Activated CD4-positive, alpha-beta T cell treated with anti-CD3 and anti-CD28 coated beads, Interleukin-2, amount 10 ng/mL, durations not matched to agents 24 days and 14 days (primary cell): Measurements from ENCODE around the gene TIMM8A. TPM values are rescaled to one million over a fixed set of nuclear protein-coding genes. Genes with fewer than 3 reads are reported as not detected.

Experiments used
- DNase-seq: peaks from one replicate; pipeline ENCODE4 v3.0.0; 2022
- H3K27ac Mint-ChIP-seq: one replicate; pipeline ENCODE4 v1.8.0; 2022; ENCODE audit warnings: mild to moderate bottlenecking, mixed read lengths
- H3K27me3 Mint-ChIP-seq: one replicate; pipeline ENCODE4 v1.8.0; 2022; ENCODE audit warnings: mixed read lengths
- H3K36me3 Mint-ChIP-seq: one replicate; pipeline ENCODE4 v1.8.0; 2022; ENCODE audit warnings: low read depth, mild to moderate bottlenecking, mixed read lengths
- H3K4me1 Mint-ChIP-seq: one replicate; pipeline ENCODE4 v1.8.0; 2021; ENCODE audit warnings: mixed read lengths
- H3K4me3 Mint-ChIP-seq: one replicate; pipeline ENCODE4 v1.8.0; 2022; ENCODE audit warnings: mild to moderate bottlenecking, moderate library complexity, mixed read lengths
- H3K9me3 Mint-ChIP-seq: one replicate; pipeline ENCODE4 v1.8.0; 2021; ENCODE audit warnings: mixed read lengths
- intact Hi-C: fragments of 100-400 bp; cut with micrococcal nuclease; formaldehyde crosslinking; loops from one replicate; pipeline ENCODE4 v1.15.1; 2023
- total RNA-seq: library from RNA; stranded (reverse); gene quantifications from 2 replicates; pipeline ENCODE4 v1.2.3, GENCODE V29; 2022

Gene TIMM8A
- 28.3 and 32.8 TPM in 2 replicates for total RNA-seq

GRCh38 chrX:101348452-101349192, at the start of gene TIMM8A:
TIMM8A (minus strand) TSS chrX:101348742; CDS start chrX:101348664, 78 bp downstream.
- Mint-ChIP-seq H3K4me1 (peaks cover 2% of the 10 kb centered on the region), H3K27me3 (no peaks in the 10 kb centered on the region), H3K27ac (peak within 1 kb of the TSS; percentile 93), H3K4me3 (peak within 1 kb of the TSS; percentile 92), H3K36me3 (peaks cover 17% of the 10 kb centered on the region), H3K9me3 (no peaks in the 10 kb centered on the region)
- intact Hi-C loops = loop anchor here (1.0 to 10.0 kb wide), 5 partner anchors 42 to 531 kb away; partner anchors contain the start of genes CENPI, GLA, HNRNPH2 and TRMT2B
- peak; percentile 94 for DNase-seq

GRCh38 chrX:101397779-101398178, 49.2 kb upstream of the TIMM8A start:
- H3K36me3 Mint-ChIP-seq = peaks cover 47% of the 10 kb centered on the region
- H3K9me3 Mint-ChIP-seq = no peaks in the 10 kb centered on the region
- no peak for DNase-seq
- H3K27me3 Mint-ChIP-seq = no peaks in the 10 kb centered on the region
- intact Hi-C loops = no loop called here
- H3K4me1 Mint-ChIP-seq = peaks cover 4% of the 10 kb centered on the region
- H3K4me3 Mint-ChIP-seq = no peak overlapping the region
- no peak overlapping the region for H3K27ac Mint-ChIP-seq

- Mint-ChIP-seq H3K27me3 (no peaks in the 10 kb centered on the region), H3K36me3 (peaks cover 60% of the 10 kb centered on the region), H3K9me3 (no peaks in the 10 kb centered on the region), H3K4me1 (peaks cover 4% of the 10 kb centered on the region), H3K4me3 (no peak overlapping the region), H3K27ac (peak overlapping the region; percentile 37)
- no peak for DNase-seq
- intact Hi-C loops = no loop called here
Measured at GRCh38 chrX:101395789-101396188, 47.2 kb upstream of the TIMM8A start.

- no peak for DNase-seq
- Mint-ChIP-seq H3K4me1 (peaks cover 6% of the 10 kb centered on the region), H3K36me3 (peaks cover 48% of the 10 kb centered on the region), H3K4me3 (peak overlapping the region; percentile 97), H3K27me3 (no peaks in the 10 kb centered on the region), H3K27ac (no peak overlapping the region), H3K9me3 (no peaks in the 10 kb centered on the region)
- intact Hi-C loops = loop anchor here (5.0 kb wide), 1 partner anchor 572 kb away; the partner anchor contains the start of gene CSTF2
Measured at GRCh38 chrX:101394372-101394771, 45.8 kb upstream of the TIMM8A start.

DNA sequence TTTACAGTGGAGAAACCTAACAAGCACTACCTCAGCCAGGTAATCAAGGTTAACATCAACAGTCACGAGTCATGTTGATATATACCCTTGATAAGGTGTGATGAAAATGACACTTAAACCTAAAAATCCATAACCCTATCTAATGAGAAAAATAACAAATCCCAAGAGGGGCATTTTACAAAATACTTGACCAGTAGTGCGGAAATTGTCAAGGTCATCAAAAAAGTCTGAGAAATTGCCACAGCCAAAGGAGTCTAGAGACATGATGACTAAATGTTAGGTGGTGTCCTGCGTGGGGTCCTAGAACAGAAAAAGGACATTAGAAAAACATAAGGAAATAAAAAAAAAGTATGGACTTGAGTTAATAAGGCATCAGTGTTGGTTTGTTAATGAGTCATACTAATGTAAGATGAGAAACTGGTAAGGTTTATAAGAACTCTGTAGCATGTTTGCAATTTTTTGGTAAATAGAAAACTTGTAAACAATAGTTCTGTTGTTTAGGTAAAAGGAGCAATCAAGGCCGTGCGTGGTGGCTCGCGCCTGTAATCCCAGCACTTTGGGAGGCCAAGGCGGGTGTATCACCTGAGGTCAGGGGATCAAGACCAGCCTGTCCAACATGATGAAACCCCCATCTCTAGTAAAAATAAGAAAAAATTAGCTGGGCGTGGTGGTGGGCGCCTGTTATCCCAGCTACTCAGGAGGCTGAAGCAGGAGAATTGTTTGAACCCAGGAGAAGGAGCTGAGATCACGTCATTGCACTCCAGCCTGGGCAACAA, 45.2 kb upstream of the TIMM8A start:
- Mint-ChIP-seq H3K27ac (peak overlapping the region; percentile 66), H3K27me3 (no peaks in the 10 kb centered on the region), H3K4me1 (peaks cover 6% of the 10 kb centered on the region), H3K36me3 (peaks cover 45% of the 10 kb centered on the region), H3K4me3 (peak overlapping the region; percentile 97), H3K9me3 (no peaks in the 10 kb centered on the region)
- DNase-seq = no peak
- intact Hi-C loops = loop anchor here (5.0 kb wide), 1 partner anchor 571 kb away; the partner anchor contains the start of gene CSTF2

GRCh38 chrX:101391831-101392230, 43.3 kb upstream of the TIMM8A start:
- no peaks in the 10 kb centered on the region for H3K27me3 Mint-ChIP-seq
- peaks cover 43% of the 10 kb centered on the region for H3K36me3 Mint-ChIP-seq
- H3K4me1 Mint-ChIP-seq = peaks cover 6% of the 10 kb centered on the region
- intact Hi-C loops = loop anchor here (5.0 kb wide), 1 partner anchor 570 kb away; the partner anchor contains the start of gene CSTF2
- H3K27ac Mint-ChIP-seq = peak overlapping the region; percentile 98
- no peaks in the 10 kb centered on the region for H3K9me3 Mint-ChIP-seq
- peak overlapping the region; percentile 97 for H3K4me3 Mint-ChIP-seq
- no peak for DNase-seq

- intact Hi-C loops = loop anchor here (1.0 to 5.0 kb wide), 3 partner anchors 16 to 569 kb away; partner anchors contain the start of genes CSTF2, GLA and TIMM8A
- H3K4me3 Mint-ChIP-seq = peak within 1 kb of the TSS; percentile 97
- DNase-seq = peak; percentile 94
- H3K27ac Mint-ChIP-seq = peak within 1 kb of the TSS; percentile 98
- H3K36me3 Mint-ChIP-seq = peaks cover 41% of the 10 kb centered on the region
- H3K27me3 Mint-ChIP-seq = no peaks in the 10 kb centered on the region
- no peaks in the 10 kb centered on the region for H3K9me3 Mint-ChIP-seq
- H3K4me1 Mint-ChIP-seq = peaks cover 10% of the 10 kb centered on the region
Measured at GRCh38 chrX:101390664-101391525, 42.4 kb upstream of the TIMM8A start, which contains the start of gene RPL36A. RPL36A (plus strand) TSS chrX:101391011; CDS start chrX:101391044, 33 bp downstream.

- Mint-ChIP-seq H3K27me3 (no peaks in the 10 kb centered on the region), H3K4me1 (peaks cover 8% of the 10 kb centered on the region), H3K9me3 (no peaks in the 10 kb centered on the region), H3K4me3 (no peak overlapping the region), H3K36me3 (peaks cover 26% of the 10 kb centered on the region), H3K27ac (no peak overlapping the region)
- intact Hi-C loops = no loop called here
- DNase-seq = no peak
Measured at GRCh38 chrX:101388604-101389003, 40.1 kb upstream of the TIMM8A start.

DNA sequence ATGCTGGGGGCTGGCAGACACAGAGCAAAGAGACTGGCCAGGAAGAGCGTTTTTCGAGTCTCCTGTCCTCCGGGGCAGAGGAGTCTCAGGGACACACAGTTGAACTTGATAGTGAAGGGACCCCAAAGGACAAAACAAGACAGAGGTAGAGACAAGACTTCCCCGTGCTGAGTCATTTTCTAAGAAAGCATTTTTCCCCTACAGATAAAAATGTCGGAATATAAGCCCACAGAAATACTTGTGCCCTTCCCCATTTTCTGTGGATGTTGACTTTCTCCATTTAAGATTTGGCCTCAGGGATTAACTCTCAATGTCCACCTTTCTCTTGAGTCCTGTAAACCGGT, 38.0 kb upstream of the TIMM8A start:
- Mint-ChIP-seq H3K27ac (no peak overlapping the region), H3K4me3 (no peak overlapping the region), H3K4me1 (peaks cover 8% of the 10 kb centered on the region), H3K36me3 (peaks cover 7% of the 10 kb centered on the region), H3K27me3 (no peaks in the 10 kb centered on the region), H3K9me3 (no peaks in the 10 kb centered on the region)
- intact Hi-C loops = no loop called here
- no peak for DNase-seq

- intact Hi-C loops = no loop called here
- peaks cover 8% of the 10 kb centered on the region for H3K4me1 Mint-ChIP-seq
- H3K27me3 Mint-ChIP-seq = no peaks in the 10 kb centered on the region
- no peaks in the 10 kb centered on the region for H3K9me3 Mint-ChIP-seq
- no peak within 1 kb of the TSS for H3K27ac Mint-ChIP-seq
- no peak within 1 kb of the TSS for H3K4me3 Mint-ChIP-seq
- DNase-seq = no peak
- peaks cover 2% of the 10 kb centered on the region for H3K36me3 Mint-ChIP-seq
Measured at GRCh38 chrX:101385795-101386541, 37.4 kb upstream of the TIMM8A start, which contains the start of gene BTK. BTK (minus strand) TSS chrX:101386191; CDS start chrX:101375284, 10,907 bp downstream.

DNA sequence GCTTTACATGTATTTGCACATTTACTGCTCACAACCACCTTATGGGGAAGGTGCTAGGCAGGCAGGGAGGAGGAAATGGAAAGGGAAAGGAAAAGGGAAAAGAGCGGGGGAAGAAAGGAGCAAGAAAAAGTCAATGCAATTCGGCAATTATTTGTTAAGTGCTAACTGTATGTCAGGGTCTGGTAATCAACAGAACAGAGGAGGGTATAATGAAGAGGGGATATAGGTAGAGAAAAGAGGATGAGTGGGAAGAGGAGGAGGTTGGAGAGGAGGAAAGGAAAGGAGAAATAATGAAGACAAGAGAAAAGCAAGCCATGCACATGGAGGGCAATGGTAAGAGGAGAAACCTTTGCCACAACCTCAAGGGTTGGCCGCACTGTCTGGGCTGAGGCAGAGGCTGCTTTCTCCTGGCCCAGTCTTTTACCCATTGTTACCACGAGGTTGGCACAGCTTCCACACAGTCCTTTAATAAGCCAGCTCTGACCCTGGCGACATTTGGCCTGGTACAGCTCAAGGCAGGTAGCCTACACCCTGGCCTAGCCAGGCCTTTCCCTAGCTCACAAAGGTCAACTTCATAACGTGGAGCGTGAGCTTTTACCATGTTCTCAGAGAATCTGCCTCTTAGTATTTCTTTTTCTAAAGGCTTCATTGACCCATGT, 36.6 kb upstream of the TIMM8A start:
- Mint-ChIP-seq H3K4me3 (no peak overlapping the region), H3K27ac (no peak overlapping the region), H3K36me3 (no peaks in the 10 kb centered on the region), H3K27me3 (no peaks in the 10 kb centered on the region), H3K4me1 (peaks cover 5% of the 10 kb centered on the region), H3K9me3 (no peaks in the 10 kb centered on the region)
- no peak for DNase-seq
- intact Hi-C loops = no loop called here

DNA sequence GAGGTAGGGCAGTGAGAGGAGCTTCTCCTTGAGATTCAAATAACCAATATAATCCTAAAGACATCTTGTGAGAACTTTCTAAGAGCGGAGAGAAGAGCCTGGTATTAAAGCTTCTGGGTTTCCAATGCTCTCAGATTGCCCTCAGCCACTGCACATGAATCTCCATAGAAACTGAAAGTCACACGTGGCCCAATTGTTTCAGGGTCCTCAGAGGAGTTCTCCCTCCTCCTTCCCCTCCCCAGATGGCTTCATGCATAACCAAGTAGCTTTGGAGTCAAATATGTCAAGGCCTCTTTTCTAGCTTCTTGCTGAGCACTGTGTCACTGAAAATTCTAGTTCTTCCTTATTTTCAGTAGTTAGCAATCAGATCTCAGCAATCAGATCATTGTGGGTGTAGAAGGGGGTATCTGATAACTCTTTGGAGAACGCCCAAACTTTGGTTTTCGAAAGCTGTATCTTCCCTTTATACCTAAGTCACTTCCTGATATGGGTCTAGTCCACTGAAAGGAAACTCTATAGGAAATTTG, 35.2 kb upstream of the TIMM8A start:
- intact Hi-C loops = no loop called here

More for the DNA sequence above, 35.2 kb upstream of the TIMM8A start:
- Mint-ChIP-seq H3K27me3 (peaks cover 3% of the 10 kb centered on the region), H3K36me3 (no peaks in the 10 kb centered on the region), H3K9me3 (no peaks in the 10 kb centered on the region), H3K27ac (no peak overlapping the region), H3K4me1 (peaks cover 5% of the 10 kb centered on the region), H3K4me3 (no peak overlapping the region)
- DNase-seq = no peak
